ENCODE measurements around the gene FKBP3.

DNA sequence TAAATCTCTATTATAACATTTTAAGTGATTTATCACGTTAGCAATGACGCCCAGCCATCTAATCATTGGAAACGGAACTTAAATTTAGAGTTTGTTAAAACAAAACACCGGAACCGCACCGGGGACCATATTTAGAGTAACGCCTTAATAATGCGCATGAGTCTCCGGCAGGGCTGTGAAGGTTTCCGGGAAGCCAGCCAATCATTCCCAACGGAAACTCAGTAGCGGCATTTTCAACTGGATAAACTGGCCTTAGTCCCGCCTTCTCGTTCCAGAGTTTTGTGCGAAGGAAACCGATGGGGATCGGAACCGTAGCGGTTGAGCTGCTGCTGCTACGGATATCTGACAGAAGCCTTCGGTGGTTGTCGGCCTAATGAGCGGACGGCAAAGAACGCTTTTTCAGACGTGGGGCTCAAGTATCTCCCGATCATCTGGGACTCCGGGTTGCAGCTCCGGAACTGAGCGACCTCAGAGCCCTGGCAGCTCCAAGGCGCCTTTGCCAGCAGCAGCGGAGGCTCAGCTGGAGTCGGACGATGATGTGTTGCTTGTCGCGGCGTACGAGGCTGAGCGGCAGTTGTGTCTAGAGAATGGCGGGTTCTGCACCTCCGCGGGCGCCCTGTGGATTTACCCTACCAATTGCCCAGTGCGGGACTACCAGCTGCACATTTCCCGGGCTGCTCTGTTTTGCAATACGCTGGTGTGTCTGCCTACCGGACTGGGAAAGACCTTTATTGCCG, 1.5 kb upstream of the FKBP3 start, which contains the start of gene FANCM:
- TF ChIP-seq, protein P1, sequence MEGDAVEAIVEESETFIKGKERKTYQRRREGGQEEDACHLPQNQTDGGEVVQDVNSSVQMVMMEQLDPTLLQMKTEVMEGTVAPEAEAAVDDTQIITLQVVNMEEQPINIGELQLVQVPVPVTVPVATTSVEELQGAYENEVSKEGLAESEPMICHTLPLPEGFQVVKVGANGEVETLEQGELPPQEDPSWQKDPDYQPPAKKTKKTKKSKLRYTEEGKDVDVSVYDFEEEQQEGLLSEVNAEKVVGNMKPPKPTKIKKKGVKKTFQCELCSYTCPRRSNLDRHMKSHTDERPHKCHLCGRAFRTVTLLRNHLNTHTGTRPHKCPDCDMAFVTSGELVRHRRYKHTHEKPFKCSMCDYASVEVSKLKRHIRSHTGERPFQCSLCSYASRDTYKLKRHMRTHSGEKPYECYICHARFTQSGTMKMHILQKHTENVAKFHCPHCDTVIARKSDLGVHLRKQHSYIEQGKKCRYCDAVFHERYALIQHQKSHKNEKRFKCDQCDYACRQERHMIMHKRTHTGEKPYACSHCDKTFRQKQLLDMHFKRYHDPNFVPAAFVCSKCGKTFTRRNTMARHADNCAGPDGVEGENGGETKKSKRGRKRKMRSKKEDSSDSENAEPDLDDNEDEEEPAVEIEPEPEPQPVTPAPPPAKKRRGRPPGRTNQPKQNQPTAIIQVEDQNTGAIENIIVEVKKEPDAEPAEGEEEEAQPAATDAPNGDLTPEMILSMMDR (IDR thresholded peaks at IDR 0.05; ENCODE audit: insufficient read depth, low read length, poor library complexity, severe bottlenecking) = no peak
- no peak for TF ChIP-seq EZH2phosphoT487 (conservative IDR thresholded peaks at IDR 0.05; ENCODE audit: low read length)

Data from SU-DHL-6 (cell line).